Gastroesophageal sphincter (tissue), 3 donors: ENCODE results near the gene NPHP4.

Source experiments
- POLR2A ChIP-seq, 2 donors: fragments of 450-650 bp; IDR thresholded peaks; one replicate each; pipeline ENCODE4 v1.6.1; 2017; ENCODE audit warnings: antibody characterized with exemption in 2 of 2, mild to moderate bottlenecking in 2 of 2, moderate library complexity in 1 of 2
- TF ChIP-seq, protein P1 (sequence below), 4 experiments: fragments of 200-600 bp in 2 of 4; fragments of 450-650 bp in 2 of 4; sonication (generic) in 1 of 4; IDR thresholded peaks; one replicate each; pipeline ENCODE4 v1.5.1; 2017 to 2019; ENCODE audit warnings: antibody characterized with exemption in 4 of 4, mild to moderate bottlenecking in 2 of 4, moderate library complexity in 2 of 4

DNA sequence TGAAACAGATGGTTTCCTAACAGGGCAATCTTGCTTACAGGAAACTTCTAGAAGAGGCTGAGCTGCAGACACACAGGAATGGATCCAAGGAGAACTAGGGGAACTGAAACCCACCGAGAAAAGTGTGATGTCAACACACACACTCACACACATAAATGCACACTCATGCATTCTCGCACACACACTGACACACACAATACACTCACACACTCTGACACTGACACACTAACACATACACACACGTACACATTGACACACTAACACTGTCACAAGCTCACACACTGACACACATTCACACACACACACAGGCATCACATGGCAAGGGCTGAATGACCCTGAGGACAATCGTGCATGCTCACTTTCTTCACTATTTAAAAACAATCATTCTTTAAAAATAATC is 142.7 kb downstream of the NPHP4 start:
- TF ChIP-seq, protein P1, sequence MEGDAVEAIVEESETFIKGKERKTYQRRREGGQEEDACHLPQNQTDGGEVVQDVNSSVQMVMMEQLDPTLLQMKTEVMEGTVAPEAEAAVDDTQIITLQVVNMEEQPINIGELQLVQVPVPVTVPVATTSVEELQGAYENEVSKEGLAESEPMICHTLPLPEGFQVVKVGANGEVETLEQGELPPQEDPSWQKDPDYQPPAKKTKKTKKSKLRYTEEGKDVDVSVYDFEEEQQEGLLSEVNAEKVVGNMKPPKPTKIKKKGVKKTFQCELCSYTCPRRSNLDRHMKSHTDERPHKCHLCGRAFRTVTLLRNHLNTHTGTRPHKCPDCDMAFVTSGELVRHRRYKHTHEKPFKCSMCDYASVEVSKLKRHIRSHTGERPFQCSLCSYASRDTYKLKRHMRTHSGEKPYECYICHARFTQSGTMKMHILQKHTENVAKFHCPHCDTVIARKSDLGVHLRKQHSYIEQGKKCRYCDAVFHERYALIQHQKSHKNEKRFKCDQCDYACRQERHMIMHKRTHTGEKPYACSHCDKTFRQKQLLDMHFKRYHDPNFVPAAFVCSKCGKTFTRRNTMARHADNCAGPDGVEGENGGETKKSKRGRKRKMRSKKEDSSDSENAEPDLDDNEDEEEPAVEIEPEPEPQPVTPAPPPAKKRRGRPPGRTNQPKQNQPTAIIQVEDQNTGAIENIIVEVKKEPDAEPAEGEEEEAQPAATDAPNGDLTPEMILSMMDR (IDR thresholded peaks at IDR 0.05) = no peak
- TF ChIP-seq POLR2A (IDR thresholded peaks at IDR 0.05) = no peak
